ENCODE data around the gene FHL1.
A peak's percentile ranks its signal among the peaks of the same experiment; 100 is the strongest.
"Not testable (repeated sequence)": the region's sequence is repeated elsewhere in the genome, so short reads cannot be mapped to it uniquely, and the experiment has no call there.

The FHL1 gene

DNA sequence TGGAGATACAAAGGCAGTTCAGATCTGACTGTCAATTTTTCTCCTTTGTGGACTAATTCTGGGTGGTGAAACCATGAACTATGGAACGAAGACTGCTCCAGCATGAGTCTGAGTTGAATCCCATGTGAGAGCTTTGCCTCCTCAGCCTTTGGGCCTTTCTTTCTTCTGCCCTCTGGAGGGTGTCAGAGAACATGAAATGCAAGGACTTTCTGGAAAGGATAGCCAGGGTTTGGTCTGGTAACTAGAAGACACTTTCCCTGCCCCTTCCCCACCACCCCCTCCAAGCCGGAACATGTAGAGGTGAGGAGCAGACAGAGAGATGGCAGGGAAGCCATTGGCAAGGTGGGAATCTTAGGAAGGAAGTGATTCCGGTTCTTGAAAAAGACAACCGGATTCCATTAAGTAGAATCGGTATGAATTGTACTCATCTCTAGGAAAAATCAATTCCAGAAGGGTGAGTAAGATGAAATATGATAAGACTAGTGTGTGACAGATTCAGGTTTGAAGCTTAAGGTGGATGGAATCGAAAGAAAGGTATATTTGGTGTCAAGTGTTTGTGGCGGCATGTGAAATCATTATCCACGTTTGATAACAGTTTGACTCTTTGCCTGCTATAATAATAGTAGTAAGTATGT lies 19.0 kb downstream of the FHL1 start:
- peak; percentile 17 for DNase-seq (ENCODE audit: low read depth)
- TF ChIP-seq, protein P1, sequence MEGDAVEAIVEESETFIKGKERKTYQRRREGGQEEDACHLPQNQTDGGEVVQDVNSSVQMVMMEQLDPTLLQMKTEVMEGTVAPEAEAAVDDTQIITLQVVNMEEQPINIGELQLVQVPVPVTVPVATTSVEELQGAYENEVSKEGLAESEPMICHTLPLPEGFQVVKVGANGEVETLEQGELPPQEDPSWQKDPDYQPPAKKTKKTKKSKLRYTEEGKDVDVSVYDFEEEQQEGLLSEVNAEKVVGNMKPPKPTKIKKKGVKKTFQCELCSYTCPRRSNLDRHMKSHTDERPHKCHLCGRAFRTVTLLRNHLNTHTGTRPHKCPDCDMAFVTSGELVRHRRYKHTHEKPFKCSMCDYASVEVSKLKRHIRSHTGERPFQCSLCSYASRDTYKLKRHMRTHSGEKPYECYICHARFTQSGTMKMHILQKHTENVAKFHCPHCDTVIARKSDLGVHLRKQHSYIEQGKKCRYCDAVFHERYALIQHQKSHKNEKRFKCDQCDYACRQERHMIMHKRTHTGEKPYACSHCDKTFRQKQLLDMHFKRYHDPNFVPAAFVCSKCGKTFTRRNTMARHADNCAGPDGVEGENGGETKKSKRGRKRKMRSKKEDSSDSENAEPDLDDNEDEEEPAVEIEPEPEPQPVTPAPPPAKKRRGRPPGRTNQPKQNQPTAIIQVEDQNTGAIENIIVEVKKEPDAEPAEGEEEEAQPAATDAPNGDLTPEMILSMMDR (IDR thresholded peaks at IDR 0.05; ENCODE audit: control insufficient read depth, insufficient read depth, low read depth, low read length, missing control alignments), result peak; percentile 59
- no peak overlapping the region for H3K4me3 ChIP-seq (ENCODE audit: control insufficient read depth, low read depth, low read length)

DNA sequence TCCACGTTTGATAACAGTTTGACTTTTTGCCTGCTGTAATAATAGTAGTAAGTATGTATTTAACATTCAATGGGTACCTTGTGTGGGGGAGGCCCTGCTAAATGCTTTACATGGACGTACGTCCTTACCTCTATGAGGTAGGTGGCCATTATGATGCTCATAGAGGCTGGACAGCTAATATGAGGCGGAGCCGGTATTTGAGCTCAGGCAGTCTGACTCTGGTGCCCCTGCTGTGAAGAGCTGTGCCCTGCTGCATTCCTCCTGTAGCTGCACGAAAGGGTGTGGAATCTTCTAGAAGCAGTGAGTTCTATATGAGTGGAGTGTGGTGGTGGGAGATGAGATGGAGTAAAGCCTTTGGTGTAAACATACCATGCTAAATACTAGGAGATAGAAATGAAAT lies 20.7 kb downstream of the FHL1 start:
- not testable (repeated sequence) for DNase-seq (ENCODE audit: low read depth); H3K4me3 ChIP-seq (ENCODE audit: control insufficient read depth, low read depth, low read length)

- no peak overlapping the region for H3K4me3 ChIP-seq (ENCODE audit: control insufficient read depth, low read depth, low read length)
- DNase-seq (ENCODE audit: low read depth), result peak; percentile 84
- TF ChIP-seq, protein P1 (IDR thresholded peaks at IDR 0.05; ENCODE audit: control insufficient read depth, insufficient read depth, low read depth, low read length, missing control alignments), result no peak
Measured at GRCh38 chrX:136168929-136169735, 21.8 kb downstream of the FHL1 start.

DNA sequence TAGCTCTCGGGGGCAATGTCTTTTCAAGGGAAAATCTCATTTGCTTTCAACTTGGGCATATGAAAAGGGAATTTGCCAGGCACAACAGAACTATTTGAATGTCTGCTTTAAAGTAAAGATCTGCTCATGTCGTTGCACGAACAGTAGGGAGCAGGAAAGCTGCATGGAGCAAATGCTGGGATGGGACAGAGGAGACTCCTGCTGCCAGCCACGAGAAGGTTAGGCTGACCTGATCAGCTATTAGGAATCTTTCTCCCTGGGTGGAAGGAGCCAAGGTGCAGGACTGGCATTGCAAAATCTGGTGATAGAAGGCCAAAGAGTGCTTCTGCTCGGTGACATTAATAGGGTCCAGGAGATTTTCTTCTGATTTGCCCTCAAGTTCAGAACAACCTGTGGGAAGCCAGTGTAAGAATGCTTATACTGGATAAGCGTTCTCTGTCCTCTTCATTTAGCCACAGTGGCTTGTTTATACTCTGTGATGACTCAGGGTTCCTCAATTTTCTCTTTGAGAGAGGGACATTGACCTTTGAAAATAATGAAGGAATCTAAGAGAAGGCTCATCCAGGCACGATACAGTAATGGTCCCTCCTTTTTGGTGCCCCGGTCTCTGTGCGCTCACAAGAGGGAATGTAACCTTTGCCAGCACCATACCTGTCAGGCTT lies 22.9 kb downstream of the FHL1 start:
- no peak for DNase-seq (ENCODE audit: low read depth)
- TF ChIP-seq, protein P1 (IDR thresholded peaks at IDR 0.05; ENCODE audit: control insufficient read depth, insufficient read depth, low read depth, low read length, missing control alignments), result peak; percentile 64
- H3K4me3 ChIP-seq (ENCODE audit: control insufficient read depth, low read depth, low read length), result no peak overlapping the region

DNA sequence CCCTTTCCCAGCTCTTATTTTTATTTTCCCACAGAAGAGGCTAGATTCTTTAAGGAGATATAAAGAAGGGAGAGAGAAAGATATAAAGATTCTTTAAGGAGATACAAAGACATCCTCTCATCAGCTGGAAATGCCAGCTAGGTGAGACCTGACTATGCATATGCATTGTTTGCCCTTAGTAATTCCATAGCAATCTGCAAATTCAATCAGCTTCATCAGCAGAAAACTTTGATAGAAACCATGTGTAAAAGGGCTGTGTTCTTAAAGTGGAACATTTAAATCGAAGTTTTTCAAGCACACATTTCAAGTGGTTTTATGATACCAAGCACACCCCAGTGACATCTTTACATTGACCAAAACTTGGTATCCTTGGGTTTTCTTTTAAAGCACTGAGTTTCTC lies 24.1 kb downstream of the FHL1 start:
- TF ChIP-seq, protein P1 (IDR thresholded peaks at IDR 0.05; ENCODE audit: control insufficient read depth, insufficient read depth, low read depth, low read length, missing control alignments), result no peak
- DNase-seq (ENCODE audit: low read depth), result no peak
- no peak overlapping the region for H3K4me3 ChIP-seq (ENCODE audit: control insufficient read depth, low read depth, low read length)

- DNase-seq (ENCODE audit: low read depth), result peak; percentile 66
- H3K4me3 ChIP-seq (ENCODE audit: control insufficient read depth, low read depth, low read length), result no peak overlapping the region
- TF ChIP-seq, protein P1 (IDR thresholded peaks at IDR 0.05; ENCODE audit: control insufficient read depth, insufficient read depth, low read depth, low read length, missing control alignments), result no peak
Measured at GRCh38 chrX:136176399-136176825, 29.1 kb downstream of the FHL1 start.

DNA sequence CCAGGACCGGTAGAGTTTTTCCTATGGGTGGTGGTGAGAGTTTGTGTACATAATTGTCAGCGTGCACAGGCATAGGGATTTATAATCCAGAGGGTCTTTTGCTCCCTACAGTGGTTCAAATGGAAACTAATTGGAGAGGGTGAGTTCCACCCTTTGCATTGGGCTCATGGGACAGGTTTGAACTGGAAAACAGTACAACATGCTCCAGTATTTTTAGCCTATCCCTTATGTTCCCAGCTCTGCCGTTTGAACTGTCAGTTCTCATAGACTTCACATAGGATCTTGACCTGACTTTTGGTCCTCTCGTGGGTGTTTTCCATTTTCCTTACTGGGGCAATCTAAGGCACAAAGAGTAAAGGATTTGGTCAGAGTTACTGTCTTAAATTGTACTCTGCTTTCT lies 31.8 kb downstream of the FHL1 start:
- no peak overlapping the region for H3K4me3 ChIP-seq (ENCODE audit: control insufficient read depth, low read depth, low read length)
- TF ChIP-seq, protein P1 (IDR thresholded peaks at IDR 0.05; ENCODE audit: control insufficient read depth, insufficient read depth, low read depth, low read length, missing control alignments), result no peak
- no peak for DNase-seq (ENCODE audit: low read depth)

Measured in AG09309 (cell line).